GM21825 (cell line): Measurements from ENCODE around the gene AQP1.

Experiments
- ATAC-seq: cut with Tn5 transposase; IDR thresholded peaks from one replicate; pipeline ENCODE4 v1.9.1; 2021; ENCODE audit warnings: mild to moderate bottlenecking, moderate library complexity; ENCODE audit not compliant: unreplicated experiment

AQP1 gene

GRCh38 chr7:30911561-30911969 lies at the start of gene AQP1:
AQP1 (plus strand) TSS chr7:30911853; CDS start chr7:30911910, 57 bp downstream.
- ATAC-seq, result no peak

GRCh38 chr7:30862995-30863705 lies 48.5 kb upstream of the AQP1 start:
- no peak for ATAC-seq

GRCh38 chr7:30863706-30864035 lies 48.0 kb upstream of the AQP1 start:
- no peak for ATAC-seq

GRCh38 chr7:30864101-30864500 lies 47.6 kb upstream of the AQP1 start:
- ATAC-seq, result no peak

- ATAC-seq, result no peak
These were observed 46.6 kb upstream of the AQP1 start for GRCh38 chr7:30865076-30865475.

GRCh38 chr7:30865821-30866220 lies 45.8 kb upstream of the AQP1 start:
- ATAC-seq, result no peak

- no peak for ATAC-seq
These were observed 44.7 kb upstream of the AQP1 start for GRCh38 chr7:30866939-30867338.

GRCh38 chr7:30867483-30867882 lies 44.2 kb upstream of the AQP1 start:
- ATAC-seq, result no peak

GRCh38 chr7:30869794-30870611 lies 41.6 kb upstream of the AQP1 start:
- no peak for ATAC-seq

GRCh38 chr7:30870821-30871518 lies 40.7 kb upstream of the AQP1 start:
- no peak for ATAC-seq

- no peak for ATAC-seq
These were observed 40.0 kb upstream of the AQP1 start for GRCh38 chr7:30871655-30872054.

- ATAC-seq, result no peak
These were observed 38.4 kb upstream of the AQP1 start for GRCh38 chr7:30873207-30873606.

- ATAC-seq, result no peak
These were observed 38.0 kb upstream of the AQP1 start for GRCh38 chr7:30873656-30874055.

GRCh38 chr7:30874656-30875302 lies 36.9 kb upstream of the AQP1 start:
- ATAC-seq, result no peak

GRCh38 chr7:30877015-30877769 lies 34.5 kb upstream of the AQP1 start:
- ATAC-seq, result no peak

GRCh38 chr7:30877993-30878392 lies 33.7 kb upstream of the AQP1 start:
- no peak for ATAC-seq

GRCh38 chr7:30879139-30880124 lies 32.2 kb upstream of the AQP1 start:
- no peak for ATAC-seq

GRCh38 chr7:30880125-30880720 lies 31.4 kb upstream of the AQP1 start:
- no peak for ATAC-seq

- ATAC-seq, result no peak
These were observed 30.7 kb upstream of the AQP1 start for GRCh38 chr7:30880941-30881340.
